CD8-positive, alpha-beta memory T cell (primary cell): Measurements from ENCODE around the gene RFX7. TPM values are rescaled to one million over a fixed set of nuclear protein-coding genes. Genes with fewer than 3 reads are reported as not detected.
A peak's percentile ranks its signal among the peaks of the same experiment; 100 is the strongest.

ENCODE experiments used
- CTCF ChIA-PET: fragments of 350-600 bp; sonication (Branson Sonifier 250); formaldehyde crosslinking; loops from one replicate; lab custom pipeline; 2021; ENCODE audit warnings: antibody characterized with exemption; lab: Charles Lee
- POLR2A ChIA-PET: fragments of 350-600 bp; sonication (Branson Sonifier 250); formaldehyde crosslinking; loops from one replicate; lab custom pipeline; 2021; ENCODE audit warnings: antibody characterized with exemption; lab: Charles Lee
- DNase-seq, 5 donors: peaks; one replicate each; pipeline versions ENCODE4 v3.0.0 to v3.0.0-alpha.2; 2020 to 2022; ENCODE audit warnings: mixed read lengths in 1 of 5
- H3K27ac ChIP-seq: one replicate; pipeline ENCODE4 v1.7.0; 2013; ENCODE audit warnings: low read depth, mild to moderate bottlenecking, low read length, moderate library complexity
- H3K27me3 ChIP-seq: 2 replicates; pipeline ENCODE4 v1.7.0; 2013; ENCODE audit warnings: low read length, mild to moderate bottlenecking; ENCODE audit not compliant: insufficient read depth, poor library complexity, severe bottlenecking
- H3K36me3 ChIP-seq: 2 replicates; pipeline ENCODE4 v1.7.0; 2013; ENCODE audit warnings: mild to moderate bottlenecking, low read length, moderate library complexity; ENCODE audit not compliant: insufficient read depth
- H3K4me1 ChIP-seq: 2 replicates; pipeline ENCODE4 v1.7.0; 2013; ENCODE audit warnings: mild to moderate bottlenecking, low read length, moderate library complexity; ENCODE audit not compliant: insufficient read depth
- H3K4me3 ChIP-seq: 2 replicates; pipeline ENCODE4 v1.7.0; 2013; ENCODE audit warnings: mild to moderate bottlenecking, low read length
- H3K9me3 ChIP-seq: 2 replicates; pipeline ENCODE4 v1.7.0; 2013; ENCODE audit warnings: mild to moderate bottlenecking, low read length
- H3K27ac Mint-ChIP-seq, 8 donors: one replicate each; pipeline ENCODE4 v1.8.0; 2020 to 2021; ENCODE audit warnings: mixed read lengths in 8 of 8, mild to moderate bottlenecking in 6 of 8, inconsistent platforms in 3 of 8, moderate library complexity in 3 of 8
- H3K27me3 Mint-ChIP-seq, 2 donors: one replicate each; pipeline ENCODE4 v1.8.0; 2020 to 2021; ENCODE audit warnings: mixed read lengths in 2 of 2, mild to moderate bottlenecking in 1 of 2, moderate library complexity in 1 of 2
- H3K36me3 Mint-ChIP-seq, 3 donors: one replicate each; pipeline ENCODE4 v1.8.0; 2020 to 2021; ENCODE audit warnings: mixed read lengths in 3 of 3, inconsistent platforms in 1 of 3, mild to moderate bottlenecking in 1 of 3
- H3K4me1 Mint-ChIP-seq, 3 donors: one replicate each; pipeline ENCODE4 v1.8.0; 2020 to 2021; ENCODE audit warnings: mixed read lengths in 3 of 3, inconsistent platforms in 1 of 3, mild to moderate bottlenecking in 1 of 3
- H3K4me3 Mint-ChIP-seq, 7 donors: one replicate each; pipeline ENCODE4 v1.8.0; 2020 to 2021; ENCODE audit warnings: mixed read lengths in 7 of 7, mild to moderate bottlenecking in 6 of 7, moderate library complexity in 4 of 7, inconsistent platforms in 2 of 7
- H3K9me3 Mint-ChIP-seq, 5 donors: one replicate each; pipeline ENCODE4 v1.8.0; 2020 to 2022; ENCODE audit warnings: mixed read lengths in 5 of 5, mild to moderate bottlenecking in 3 of 5, moderate library complexity in 2 of 5, inconsistent platforms in 1 of 5
- polyA plus RNA-seq: library from polyadenylated mRNA; unstranded; fragments of 300-500 nt; fragmentation: Illumina TruSeq; gene quantifications from one replicate; pipeline ENCODE4 v1.2.3, GENCODE V29; 2021
- total RNA-seq, 2 experiments: library from RNA; stranded (reverse); gene quantifications; one replicate each; pipeline ENCODE4 v1.2.3, GENCODE V29; 2021

RFX7 gene
- total and polyA plus RNA-seq, 3 experiments from 2014 or later: 3.5 to 35.2 (median 30.3) TPM

DNA sequence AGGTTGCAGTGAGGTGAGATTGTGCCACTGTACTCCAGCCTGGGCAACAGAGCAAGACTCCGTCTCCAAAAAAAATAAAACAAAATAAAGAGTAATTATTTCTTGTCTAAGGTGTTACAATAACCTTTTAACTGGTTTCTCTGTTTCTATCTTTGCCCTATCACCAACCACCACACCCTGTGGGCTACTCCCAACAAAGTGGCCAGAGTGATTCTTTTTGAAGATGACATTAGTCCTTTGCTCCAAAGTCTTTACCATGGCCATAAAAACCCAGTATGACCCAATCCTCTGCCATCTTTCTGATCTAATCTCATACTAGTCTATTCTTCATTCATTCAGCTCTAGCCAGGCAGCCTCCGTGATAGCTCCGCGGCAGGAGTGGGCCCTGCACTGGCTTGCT, 62.8 kb downstream of the RFX7 start:
- H3K36me3 Mint-ChIP-seq: peaks cover 0 to 10% (median 9%) of the 10 kb centered on the region in 3 donors
- peak overlapping the region in 1 of 7 donors; percentile 4 for H3K4me3 Mint-ChIP-seq
- Histone ChIP-seq H3K4me1 (no peaks in the 10 kb centered on the region), H3K36me3 (no peaks in the 10 kb centered on the region), H3K27ac (no peak overlapping the region), H3K9me3 (no peaks in the 10 kb centered on the region), H3K4me3 (no peak overlapping the region), H3K27me3 (no peaks in the 10 kb centered on the region)
- ChIA-PET CTCF (interaction anchor here (1.0 kb wide), 1 partner anchor 15 kb away, joined by 3 read pairs; no protein-coding TSS in a partner anchor), POLR2A (no interaction called here)
- H3K4me1 Mint-ChIP-seq: peaks cover 33 to 68% (median 43%) of the 10 kb centered on the region in 3 donors
- H3K9me3 Mint-ChIP-seq: no peaks in the 10 kb centered on the region
- no peak for DNase-seq
- no peaks in the 10 kb centered on the region for H3K27me3 Mint-ChIP-seq
- peak overlapping the region in 1 of 8 donors; percentile 5 for H3K27ac Mint-ChIP-seq

DNA sequence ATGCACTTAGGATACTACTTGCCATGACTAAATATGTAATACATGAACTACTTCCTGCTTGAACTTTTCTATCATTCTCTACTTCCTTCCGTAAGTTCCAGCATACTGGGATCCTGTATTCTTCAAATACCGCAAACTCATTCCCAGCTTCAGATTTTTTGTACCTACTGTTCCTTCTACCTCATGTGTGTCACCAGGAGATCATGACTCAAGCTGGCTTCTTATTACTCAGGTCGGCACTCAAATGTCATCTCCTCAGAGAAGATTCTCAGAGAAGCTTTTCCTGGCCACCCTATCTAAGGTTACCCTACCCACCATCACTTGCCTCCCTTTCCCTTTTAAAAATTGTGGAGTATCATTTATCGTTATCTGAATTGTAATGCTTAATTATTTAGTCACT, 66.7 kb downstream of the RFX7 start:
- H3K4me3 ChIP-seq: no peak overlapping the region
- peaks cover 8% of the 10 kb centered on the region for H3K36me3 ChIP-seq
- peaks cover 51 to 80% (median 55%) of the 10 kb centered on the region in 3 donors for H3K4me1 Mint-ChIP-seq
- CTCF ChIA-PET: interaction anchor here (1.3 kb wide), 1 partner anchor 68 kb away, joined by 4 read pairs; no protein-coding TSS in a partner anchor
- peak overlapping the region in 2 of 7 donors; percentile 42 to 52 for H3K4me3 Mint-ChIP-seq
- no peaks in the 10 kb centered on the region for H3K9me3 ChIP-seq
- peaks cover 5 to 27% (median 20%) of the 10 kb centered on the region in 3 donors for H3K36me3 Mint-ChIP-seq
- peaks cover 6% of the 10 kb centered on the region for H3K4me1 ChIP-seq
- H3K27ac ChIP-seq: no peak overlapping the region
- H3K9me3 Mint-ChIP-seq: no peaks in the 10 kb centered on the region
- DNase-seq: no peak
- no peaks in the 10 kb centered on the region for H3K27me3 ChIP-seq
- no peaks in the 10 kb centered on the region for H3K27me3 Mint-ChIP-seq
- POLR2A ChIA-PET: no interaction called here
- peak overlapping the region in 3 of 8 donors; percentile 37 to 89 (median 39) for H3K27ac Mint-ChIP-seq

DNA sequence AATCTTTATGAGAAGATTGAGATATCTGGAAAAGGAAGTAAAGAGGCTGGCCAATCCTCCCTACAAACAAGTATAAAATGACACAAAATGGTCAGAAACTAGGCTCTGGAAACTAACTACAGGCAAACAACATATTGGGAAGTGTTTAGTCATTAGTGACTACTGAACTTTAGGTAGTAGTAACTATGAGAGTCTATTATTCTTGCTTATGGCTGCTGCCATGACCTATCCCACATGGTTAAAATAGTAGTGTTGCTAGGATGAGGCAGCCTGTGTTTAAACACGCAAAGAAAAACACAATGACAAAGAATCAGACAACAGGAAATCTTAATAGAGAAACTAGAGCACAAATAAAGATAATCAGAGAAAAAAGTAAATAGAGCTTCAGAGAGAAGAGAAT, 67.9 kb downstream of the RFX7 start:
- Mint-ChIP-seq H3K4me3 (no peak overlapping the region), H3K4me1 (peaks cover 55 to 82% (median 61%) of the 10 kb centered on the region in 3 donors), H3K27me3 (no peaks in the 10 kb centered on the region), H3K9me3 (no peaks in the 10 kb centered on the region), H3K27ac (peak overlapping the region in 1 of 8 donors; percentile 1), H3K36me3 (peaks cover 16 to 37% (median 29%) of the 10 kb centered on the region in 3 donors)
- H3K27me3 ChIP-seq: no peaks in the 10 kb centered on the region
- ChIA-PET POLR2A (no interaction called here), CTCF (interaction anchor here (1.3 kb wide), 1 partner anchor 70 kb away, joined by 4 read pairs; no protein-coding TSS in a partner anchor)
- peaks cover 6% of the 10 kb centered on the region for H3K4me1 ChIP-seq
- H3K36me3 ChIP-seq: peaks cover 8% of the 10 kb centered on the region
- H3K4me3 ChIP-seq: no peak overlapping the region
- no peaks in the 10 kb centered on the region for H3K9me3 ChIP-seq
- H3K27ac ChIP-seq: no peak overlapping the region
- DNase-seq: no peak

DNA sequence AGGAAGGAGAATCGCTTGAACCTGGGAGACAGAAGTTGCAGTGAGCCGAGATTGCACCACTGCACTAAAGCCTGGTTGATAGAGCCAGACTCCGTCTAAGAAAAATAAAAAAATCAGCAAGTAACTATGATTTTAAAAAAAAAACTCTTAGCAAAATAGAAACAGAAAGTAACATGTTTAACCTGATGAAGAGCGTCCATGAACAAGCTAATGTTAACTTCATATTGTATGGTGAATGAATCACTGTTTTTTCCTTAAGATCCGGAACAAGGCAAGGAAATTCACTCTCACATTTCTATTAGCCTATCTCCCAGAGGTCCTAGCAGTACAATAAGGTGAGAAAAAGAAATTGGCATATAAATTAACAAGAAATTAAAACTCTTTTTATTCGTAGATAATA, 69.0 kb downstream of the RFX7 start:
- peaks cover 55 to 85% (median 68%) of the 10 kb centered on the region in 3 donors for H3K4me1 Mint-ChIP-seq
- H3K4me3 Mint-ChIP-seq: peak overlapping the region; percentile 17 to 84 (median 62)
- DNase-seq: peak in 1 of 5 donors; percentile 4
- H3K9me3 Mint-ChIP-seq: no peaks in the 10 kb centered on the region
- H3K27ac ChIP-seq: no peak overlapping the region
- peaks cover 22 to 43% (median 37%) of the 10 kb centered on the region in 3 donors for H3K36me3 Mint-ChIP-seq
- H3K4me1 ChIP-seq: peaks cover 6% of the 10 kb centered on the region
- H3K27me3 ChIP-seq: no peaks in the 10 kb centered on the region
- H3K4me3 ChIP-seq: no peak overlapping the region
- peaks cover 8% of the 10 kb centered on the region for H3K36me3 ChIP-seq
- ChIA-PET POLR2A (no interaction called here), CTCF (no interaction called here)
- no peaks in the 10 kb centered on the region for H3K9me3 ChIP-seq
- H3K27ac Mint-ChIP-seq: peak overlapping the region in 7 of 8 donors; percentile 1 to 80 (median 52)
- H3K27me3 Mint-ChIP-seq: no peaks in the 10 kb centered on the region

DNA sequence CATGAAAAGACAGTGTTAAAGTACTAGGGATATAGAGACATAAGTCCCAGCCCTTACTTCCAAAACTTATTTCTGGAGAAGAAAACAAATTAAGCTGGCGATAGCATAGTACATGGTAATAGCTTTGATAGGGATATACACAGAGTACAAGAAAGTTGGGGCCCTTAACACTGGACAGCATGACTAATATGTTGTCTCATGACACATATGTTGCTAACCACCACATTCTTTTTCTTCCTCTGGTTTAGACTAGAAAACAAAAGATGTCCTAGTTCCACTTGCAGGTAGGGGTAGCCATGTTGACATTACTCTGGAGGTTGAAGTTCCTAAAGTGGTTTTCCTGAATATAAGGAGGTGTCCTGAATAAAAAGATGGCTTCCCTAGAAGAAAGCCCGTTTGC, 75.3 kb downstream of the RFX7 start:
- DNase-seq: no peak
- H3K9me3 Mint-ChIP-seq: no peaks in the 10 kb centered on the region
- POLR2A ChIA-PET: no interaction called here
- Histone ChIP-seq H3K9me3 (no peaks in the 10 kb centered on the region), H3K4me3 (no peak overlapping the region), H3K27ac (no peak overlapping the region), H3K4me1 (peaks cover 21% of the 10 kb centered on the region), H3K27me3 (no peaks in the 10 kb centered on the region), H3K36me3 (peaks cover 4% of the 10 kb centered on the region)
- peaks cover 60 to 91% (median 82%) of the 10 kb centered on the region in 3 donors for H3K4me1 Mint-ChIP-seq
- no peak overlapping the region for H3K4me3 Mint-ChIP-seq
- CTCF ChIA-PET: interaction anchor here (1.8 kb wide), 1 partner anchor 20 kb away, joined by 4 read pairs; no protein-coding TSS in a partner anchor
- no peaks in the 10 kb centered on the region for H3K27me3 Mint-ChIP-seq
- H3K36me3 Mint-ChIP-seq: peaks cover 27 to 37% (median 32%) of the 10 kb centered on the region in 3 donors
- peak overlapping the region in 2 of 8 donors; percentile 34 to 49 for H3K27ac Mint-ChIP-seq

DNA sequence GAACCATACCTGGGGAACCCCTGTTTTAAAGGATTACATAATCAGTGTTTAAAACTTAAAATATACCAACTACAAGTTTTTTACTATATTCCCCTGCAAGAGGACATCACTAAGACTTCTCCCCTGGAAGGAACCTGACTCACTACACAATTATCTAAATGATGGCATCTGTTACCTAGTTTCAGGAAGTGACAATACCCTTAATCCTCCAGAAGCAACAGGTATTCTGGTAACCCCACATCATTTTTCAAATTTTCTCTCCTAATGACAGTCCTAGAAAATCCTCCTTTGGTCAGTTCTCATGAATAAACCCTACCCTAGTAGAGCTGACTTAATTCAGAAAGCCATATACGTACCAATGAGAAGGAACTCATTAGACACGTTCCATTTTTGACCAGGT, 78.4 kb downstream of the RFX7 start:
- H3K9me3 Mint-ChIP-seq: no peaks in the 10 kb centered on the region
- DNase-seq: no peak
- H3K9me3 ChIP-seq: no peaks in the 10 kb centered on the region
- no peaks in the 10 kb centered on the region for H3K36me3 ChIP-seq
- no peaks in the 10 kb centered on the region for H3K27me3 Mint-ChIP-seq
- POLR2A ChIA-PET: interaction anchor here (0.7 kb wide), 1 partner anchor 79 kb away, joined by 3 read pairs; no protein-coding TSS in a partner anchor
- peaks cover 5 to 10% (median 8%) of the 10 kb centered on the region in 3 donors for H3K36me3 Mint-ChIP-seq
- H3K4me1 Mint-ChIP-seq: peaks cover 61 to 90% (median 86%) of the 10 kb centered on the region in 3 donors
- peak overlapping the region in 3 of 8 donors; percentile 9 to 60 (median 58) for H3K27ac Mint-ChIP-seq
- no peak overlapping the region for H3K27ac ChIP-seq
- H3K4me1 ChIP-seq: peaks cover 21% of the 10 kb centered on the region
- H3K27me3 ChIP-seq: no peaks in the 10 kb centered on the region
- CTCF ChIA-PET: interaction anchor here (1.2 kb wide), 1 partner anchor 16 kb away, joined by 3 read pairs; no protein-coding TSS in a partner anchor
- H3K4me3 ChIP-seq: no peak overlapping the region
- peak overlapping the region in 1 of 7 donors; percentile 31 for H3K4me3 Mint-ChIP-seq

DNA sequence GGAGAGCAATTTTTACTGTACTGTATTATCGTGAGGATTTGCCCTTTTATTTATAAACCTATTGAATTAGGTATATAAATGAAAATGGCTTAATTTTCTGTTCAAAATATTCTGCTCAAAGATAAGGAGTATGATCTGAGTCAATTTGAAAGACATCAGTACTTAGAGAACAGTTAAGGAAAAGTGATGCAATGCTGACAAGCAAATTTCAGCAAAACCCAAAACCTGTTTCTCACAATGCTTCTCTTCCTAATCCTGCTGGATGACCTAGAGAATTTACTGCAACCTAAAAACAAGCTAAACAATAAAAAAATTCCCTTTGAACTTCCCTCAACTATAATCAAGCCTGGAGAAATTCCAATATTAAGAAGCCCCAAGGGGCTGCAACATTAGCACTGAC, 82.7 kb downstream of the RFX7 start:
- peaks cover 41 to 76% (median 64%) of the 10 kb centered on the region in 3 donors for H3K4me1 Mint-ChIP-seq
- no peak for DNase-seq
- Histone ChIP-seq H3K27me3 (no peaks in the 10 kb centered on the region), H3K36me3 (no peaks in the 10 kb centered on the region), H3K4me1 (peaks cover 10% of the 10 kb centered on the region), H3K4me3 (no peak overlapping the region), H3K27ac (no peak overlapping the region), H3K9me3 (no peaks in the 10 kb centered on the region)
- POLR2A ChIA-PET: no interaction called here
- no peak overlapping the region for H3K4me3 Mint-ChIP-seq
- peak overlapping the region in 4 of 8 donors; percentile 35 to 54 (median 38) for H3K27ac Mint-ChIP-seq
- CTCF ChIA-PET: no interaction called here
- H3K9me3 Mint-ChIP-seq: peaks cover 0 to 2% (median 0%) of the 10 kb centered on the region in 5 donors
- peaks cover 0 to 6% (median 3%) of the 10 kb centered on the region in 3 donors for H3K36me3 Mint-ChIP-seq
- H3K27me3 Mint-ChIP-seq: no peaks in the 10 kb centered on the region

DNA sequence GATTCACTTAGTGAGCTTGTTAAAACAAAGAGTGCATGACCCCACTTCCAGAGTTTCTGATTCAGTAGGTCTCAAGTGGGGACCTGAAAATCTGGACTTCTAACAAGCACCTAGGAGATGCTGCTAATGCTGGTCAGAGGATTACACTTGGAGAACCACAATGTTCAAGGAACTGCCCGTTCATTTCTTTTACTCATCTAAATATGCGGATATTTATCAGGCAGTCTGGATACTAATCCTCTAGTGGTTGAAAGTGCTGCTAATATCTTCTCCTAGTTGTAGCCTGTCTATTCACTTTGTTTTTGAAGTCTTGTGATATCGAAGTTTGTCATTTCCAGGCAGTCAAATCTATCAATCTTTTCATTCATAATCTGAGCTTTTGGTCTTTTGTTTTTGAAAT, 86.8 kb downstream of the RFX7 start:
- H3K27me3 Mint-ChIP-seq: no peaks in the 10 kb centered on the region
- no peak overlapping the region for H3K27ac Mint-ChIP-seq
- ChIA-PET POLR2A (no interaction called here), CTCF (no interaction called here)
- Histone ChIP-seq H3K4me3 (no peak overlapping the region), H3K27me3 (no peaks in the 10 kb centered on the region), H3K27ac (no peak overlapping the region), H3K4me1 (no peaks in the 10 kb centered on the region), H3K36me3 (no peaks in the 10 kb centered on the region), H3K9me3 (no peaks in the 10 kb centered on the region)
- H3K4me3 Mint-ChIP-seq: no peak overlapping the region
- DNase-seq: no peak
- H3K9me3 Mint-ChIP-seq: peaks cover 0 to 26% (median 18%) of the 10 kb centered on the region in 5 donors
- H3K36me3 Mint-ChIP-seq: peaks cover 13 to 33% (median 18%) of the 10 kb centered on the region in 3 donors
- H3K4me1 Mint-ChIP-seq: peaks cover 41 to 69% (median 62%) of the 10 kb centered on the region in 3 donors
